ENCODE results near the gene HHIP.

DNA sequence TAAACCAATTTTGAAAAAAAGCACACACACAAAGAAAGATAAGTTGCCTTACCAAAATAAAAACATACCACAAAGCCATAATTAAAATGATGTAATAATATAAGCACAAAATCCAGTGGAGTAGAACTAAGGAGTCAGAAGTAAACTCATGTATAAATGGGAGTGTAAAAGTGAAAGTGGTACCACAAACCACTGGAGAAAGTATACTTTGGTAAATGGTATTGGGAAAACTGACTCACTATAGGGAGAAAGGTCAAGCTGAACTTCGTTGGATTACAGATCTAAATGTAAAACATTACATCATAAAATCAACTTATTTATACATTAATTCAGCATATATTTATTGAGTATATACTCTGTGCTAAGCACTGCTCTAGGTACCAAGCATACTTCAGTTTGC, 46.3 kb upstream of the HHIP start:
- TF ChIP-seq, protein P1, sequence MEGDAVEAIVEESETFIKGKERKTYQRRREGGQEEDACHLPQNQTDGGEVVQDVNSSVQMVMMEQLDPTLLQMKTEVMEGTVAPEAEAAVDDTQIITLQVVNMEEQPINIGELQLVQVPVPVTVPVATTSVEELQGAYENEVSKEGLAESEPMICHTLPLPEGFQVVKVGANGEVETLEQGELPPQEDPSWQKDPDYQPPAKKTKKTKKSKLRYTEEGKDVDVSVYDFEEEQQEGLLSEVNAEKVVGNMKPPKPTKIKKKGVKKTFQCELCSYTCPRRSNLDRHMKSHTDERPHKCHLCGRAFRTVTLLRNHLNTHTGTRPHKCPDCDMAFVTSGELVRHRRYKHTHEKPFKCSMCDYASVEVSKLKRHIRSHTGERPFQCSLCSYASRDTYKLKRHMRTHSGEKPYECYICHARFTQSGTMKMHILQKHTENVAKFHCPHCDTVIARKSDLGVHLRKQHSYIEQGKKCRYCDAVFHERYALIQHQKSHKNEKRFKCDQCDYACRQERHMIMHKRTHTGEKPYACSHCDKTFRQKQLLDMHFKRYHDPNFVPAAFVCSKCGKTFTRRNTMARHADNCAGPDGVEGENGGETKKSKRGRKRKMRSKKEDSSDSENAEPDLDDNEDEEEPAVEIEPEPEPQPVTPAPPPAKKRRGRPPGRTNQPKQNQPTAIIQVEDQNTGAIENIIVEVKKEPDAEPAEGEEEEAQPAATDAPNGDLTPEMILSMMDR (IDR thresholded peaks at IDR 0.05), result no peak
- TF ChIP-seq POLR2A (IDR thresholded peaks at IDR 0.05) (no peak), EP300 (IDR thresholded peaks at IDR 0.05) (no peak)
